Activated gamma-delta T cell treated with Interleukin-2 at 50 U/mL for 16 hours (primary cell): Measurements from ENCODE around the gene AUTS2.

Experiments
- DNase-seq: peaks from one replicate; pipeline ENCODE4 v3.0.0-alpha.2; 2020

The AUTS2 gene

GRCh38 chr7:69661342-69661741 is 63.1 kb downstream of the AUTS2 start:
- DNase-seq: no peak

- DNase-seq: no peak
Measured at GRCh38 chr7:69663911-69664832, 65.9 kb downstream of the AUTS2 start.

- no peak for DNase-seq
Measured at GRCh38 chr7:69665369-69665768, 67.1 kb downstream of the AUTS2 start.

GRCh38 chr7:69668339-69668870 is 70.1 kb downstream of the AUTS2 start:
- DNase-seq: no peak

GRCh38 chr7:69670701-69671100 is 72.4 kb downstream of the AUTS2 start:
- DNase-seq: no peak

- DNase-seq: no peak
Measured at GRCh38 chr7:69673074-69673473, 74.8 kb downstream of the AUTS2 start.

GRCh38 chr7:69674701-69675182 is 76.5 kb downstream of the AUTS2 start:
- no peak for DNase-seq

- no peak for DNase-seq
Measured at GRCh38 chr7:69676247-69676646, 78.0 kb downstream of the AUTS2 start.

- DNase-seq: no peak
Measured at GRCh38 chr7:69677054-69677852, 79.0 kb downstream of the AUTS2 start.

- DNase-seq: no peak
Measured at GRCh38 chr7:69677881-69678493, 79.7 kb downstream of the AUTS2 start.

GRCh38 chr7:69678494-69679187 is 80.4 kb downstream of the AUTS2 start:
- DNase-seq: no peak

- no peak for DNase-seq
Measured at GRCh38 chr7:69681181-69681580, 82.9 kb downstream of the AUTS2 start.

- no peak for DNase-seq
Measured at GRCh38 chr7:69682518-69682917, 84.2 kb downstream of the AUTS2 start.

GRCh38 chr7:69683002-69683401 is 84.7 kb downstream of the AUTS2 start:
- DNase-seq: no peak

- no peak for DNase-seq
Measured at GRCh38 chr7:69684369-69685292, 86.4 kb downstream of the AUTS2 start.

- no peak for DNase-seq
Measured at GRCh38 chr7:69685293-69685631, 87.0 kb downstream of the AUTS2 start.

GRCh38 chr7:69686366-69686765 is 88.1 kb downstream of the AUTS2 start:
- no peak for DNase-seq

- DNase-seq: no peak
Measured at GRCh38 chr7:69687739-69688433, 89.6 kb downstream of the AUTS2 start.

- no peak for DNase-seq
Measured at GRCh38 chr7:69690329-69690728, 92.1 kb downstream of the AUTS2 start.

GRCh38 chr7:69691327-69691726 is 93.1 kb downstream of the AUTS2 start:
- DNase-seq: no peak

GRCh38 chr7:69691734-69692133 is 93.5 kb downstream of the AUTS2 start:
- DNase-seq: no peak
